Measurements from ENCODE around the gene NTF3.
"Not testable (repeated sequence)": the region's sequence is repeated elsewhere in the genome, so short reads cannot be mapped to it uniquely, and the experiment has no call there.

NTF3 gene

DNA sequence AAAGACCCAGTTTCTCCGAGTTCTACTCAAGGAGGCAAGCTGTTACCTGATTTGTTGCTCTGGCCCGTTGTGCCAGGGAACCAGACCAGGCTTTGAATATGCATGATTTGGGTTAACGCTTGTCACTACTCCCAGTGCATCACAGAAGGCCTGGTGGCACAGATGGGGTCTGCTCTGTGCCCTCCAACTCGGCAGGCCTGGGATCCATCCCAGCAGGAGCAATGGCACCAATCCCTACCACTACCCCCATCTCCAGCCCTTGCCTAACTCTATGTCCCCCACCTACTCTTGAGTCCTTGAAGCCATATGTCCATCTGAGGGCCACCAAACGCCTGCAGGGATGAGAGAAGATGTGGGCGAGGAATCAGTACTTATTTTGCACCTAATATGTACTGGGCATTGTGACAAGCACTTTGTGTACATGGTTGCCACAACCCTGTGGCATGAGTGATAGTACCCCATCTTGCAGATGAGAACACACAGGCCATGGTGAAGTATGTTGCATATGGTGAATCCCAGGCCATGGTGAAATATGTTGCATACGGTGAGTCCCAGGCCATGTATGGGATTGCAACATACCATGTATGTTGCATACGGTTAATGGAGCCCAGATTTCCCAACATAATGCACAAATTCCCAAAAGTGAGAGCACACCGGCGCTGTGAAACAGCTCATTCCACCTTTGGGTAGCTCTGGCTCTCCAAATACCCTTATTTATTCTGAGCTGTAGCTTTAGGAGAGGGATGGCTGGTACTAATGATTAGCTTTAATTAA, 102.7 kb downstream of the NTF3 start:
- DNase-seq (ENCODE audit: low read depth), result no peak

DNA sequence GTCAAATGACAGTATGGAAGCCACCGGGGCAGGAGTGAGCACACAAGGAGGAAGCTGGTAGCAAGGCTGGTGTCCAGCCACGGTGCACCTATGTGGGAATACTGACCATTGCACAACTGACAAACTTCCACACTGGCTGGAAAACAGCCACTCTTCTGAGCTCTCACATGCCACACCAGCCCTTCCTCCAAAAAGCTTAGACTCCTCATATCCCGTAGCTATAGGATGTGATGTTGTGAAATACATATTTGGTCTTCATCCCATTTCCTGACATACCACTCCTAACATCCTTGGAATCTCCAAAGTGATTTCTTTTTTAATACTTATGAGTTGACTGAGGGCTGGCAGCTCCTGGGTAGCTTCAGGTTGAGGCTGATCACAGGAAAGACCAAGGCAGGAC, 103.6 kb downstream of the NTF3 start:
- no peak for DNase-seq (ENCODE audit: low read depth)

DNA sequence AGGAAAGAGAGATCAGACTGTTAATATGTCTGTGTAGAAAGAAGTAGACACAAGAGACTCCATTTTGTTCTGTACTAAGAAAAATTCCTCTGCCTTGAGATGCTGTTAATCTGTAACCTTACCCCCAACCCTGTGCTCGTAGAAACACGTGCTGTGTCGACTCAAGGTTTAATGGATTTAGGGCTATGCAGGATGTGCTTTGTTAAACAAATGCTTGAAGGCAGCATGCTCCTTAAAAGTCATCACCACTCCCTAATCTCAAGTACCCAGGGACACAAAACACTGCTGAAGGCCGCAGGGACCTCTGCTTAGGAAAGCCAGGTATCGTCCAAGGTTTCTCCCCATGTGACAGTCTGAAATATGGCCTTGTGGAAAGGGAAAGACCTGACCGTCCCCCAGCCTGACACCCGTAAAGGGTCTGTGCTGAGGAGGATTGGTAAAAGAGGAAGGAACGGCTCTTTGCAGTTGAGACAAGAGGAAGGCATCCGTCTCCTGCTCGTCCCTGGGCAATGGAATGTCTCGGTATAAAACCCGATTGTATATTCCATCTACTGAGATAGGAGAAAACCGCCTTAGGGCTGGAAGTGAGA, 105.2 kb downstream of the NTF3 start:
- DNase-seq (ENCODE audit: low read depth), result not testable (repeated sequence)

DNA sequence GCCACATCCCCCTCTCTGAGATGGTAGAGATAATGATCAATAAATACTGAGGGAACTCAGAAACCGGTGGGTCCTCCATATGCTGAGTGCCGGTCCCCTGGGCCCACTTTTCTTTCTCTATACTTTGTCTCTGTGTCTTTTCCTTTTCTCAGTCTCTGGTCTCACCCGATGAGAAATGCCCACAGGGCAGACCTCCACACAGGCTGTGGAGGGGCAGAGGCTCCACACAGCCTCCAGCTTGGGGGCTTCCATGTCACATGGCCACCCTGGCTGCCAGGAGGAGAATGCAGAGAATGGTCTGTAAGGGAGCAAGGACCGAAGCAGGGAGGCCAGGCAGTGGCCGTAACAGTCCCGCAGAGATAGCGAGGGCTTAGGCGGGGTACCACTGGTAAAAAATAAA, 105.9 kb downstream of the NTF3 start:
- no peak for DNase-seq (ENCODE audit: low read depth)
